ENCODE measurements around the gene PCDHA9. TPM values are rescaled to one million over a fixed set of nuclear protein-coding genes. Genes with fewer than 3 reads are reported as not detected.
"Not testable (repeated sequence)": the region's sequence is repeated elsewhere in the genome, so short reads cannot be mapped to it uniquely, and the experiment has no call there.

The PCDHA9 gene
- total RNA-seq, 2 donors from 2014 or later, result 0.19 TPM; not detected in 1

- Histone ChIP-seq H3K27me3 (no peaks in the 10 kb centered on the region), H3K4me3 (peak within 1 kb of the TSS; percentile 17), H3K9me3 (no peaks in the 10 kb centered on the region), H3K27ac (no peak within 1 kb of the TSS), H3K4me1 (no peaks in the 10 kb centered on the region), H3K9ac (ENCODE audit: low read depth in 2 of 2, low read length in 2 of 2) (no peak within 1 kb of the TSS), H3K36me3 (no peaks in the 10 kb centered on the region)
- peak; percentile 41 for DNase-seq
- intact Hi-C loops (cut with DNase I), result no loop called here
- TF ChIP-seq, protein P1, sequence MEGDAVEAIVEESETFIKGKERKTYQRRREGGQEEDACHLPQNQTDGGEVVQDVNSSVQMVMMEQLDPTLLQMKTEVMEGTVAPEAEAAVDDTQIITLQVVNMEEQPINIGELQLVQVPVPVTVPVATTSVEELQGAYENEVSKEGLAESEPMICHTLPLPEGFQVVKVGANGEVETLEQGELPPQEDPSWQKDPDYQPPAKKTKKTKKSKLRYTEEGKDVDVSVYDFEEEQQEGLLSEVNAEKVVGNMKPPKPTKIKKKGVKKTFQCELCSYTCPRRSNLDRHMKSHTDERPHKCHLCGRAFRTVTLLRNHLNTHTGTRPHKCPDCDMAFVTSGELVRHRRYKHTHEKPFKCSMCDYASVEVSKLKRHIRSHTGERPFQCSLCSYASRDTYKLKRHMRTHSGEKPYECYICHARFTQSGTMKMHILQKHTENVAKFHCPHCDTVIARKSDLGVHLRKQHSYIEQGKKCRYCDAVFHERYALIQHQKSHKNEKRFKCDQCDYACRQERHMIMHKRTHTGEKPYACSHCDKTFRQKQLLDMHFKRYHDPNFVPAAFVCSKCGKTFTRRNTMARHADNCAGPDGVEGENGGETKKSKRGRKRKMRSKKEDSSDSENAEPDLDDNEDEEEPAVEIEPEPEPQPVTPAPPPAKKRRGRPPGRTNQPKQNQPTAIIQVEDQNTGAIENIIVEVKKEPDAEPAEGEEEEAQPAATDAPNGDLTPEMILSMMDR (IDR thresholded peaks at IDR 0.05), result no peak
Measured at GRCh38 chr5:140806834-140807775, 41.1 kb upstream of the PCDHA9 start, which contains the start of gene PCDHA4. TSS of gene PCDHA4 (plus strand) at chr5:140807068.

GRCh38 chr5:140808241-140808888, 39.8 kb upstream of the PCDHA9 start:
- H3K9ac ChIP-seq (ENCODE audit: low read depth in 2 of 2, low read length in 2 of 2); H3K4me3 ChIP-seq; H3K9me3 ChIP-seq; H3K27me3 ChIP-seq; H3K4me1 ChIP-seq; intact Hi-C loops (cut with DNase I); H3K36me3 ChIP-seq; DNase-seq; H3K27ac ChIP-seq: not testable (repeated sequence)

GRCh38 chr5:140808889-140809291, 39.3 kb upstream of the PCDHA9 start:
- Histone ChIP-seq H3K27ac (no peak overlapping the region), H3K4me1 (no peaks in the 10 kb centered on the region), H3K27me3 (no peaks in the 10 kb centered on the region), H3K36me3 (no peaks in the 10 kb centered on the region), H3K9me3 (no peaks in the 10 kb centered on the region), H3K9ac (ENCODE audit: low read depth in 2 of 2, low read length in 2 of 2) (no peak overlapping the region), H3K4me3 (no peak overlapping the region)
- intact Hi-C loops (cut with DNase I), result no loop called here
- DNase-seq, result no peak
- TF ChIP-seq, protein P1 (IDR thresholded peaks at IDR 0.05), result no peak

- DNase-seq, result no peak
- H3K27me3 ChIP-seq, result no peaks in the 10 kb centered on the region
Measured at GRCh38 chr5:140821375-140822280, 26.6 kb upstream of the PCDHA9 start, which contains the start of gene PCDHA5. TSS of gene PCDHA5 (plus strand) at chr5:140821613.

DNA sequence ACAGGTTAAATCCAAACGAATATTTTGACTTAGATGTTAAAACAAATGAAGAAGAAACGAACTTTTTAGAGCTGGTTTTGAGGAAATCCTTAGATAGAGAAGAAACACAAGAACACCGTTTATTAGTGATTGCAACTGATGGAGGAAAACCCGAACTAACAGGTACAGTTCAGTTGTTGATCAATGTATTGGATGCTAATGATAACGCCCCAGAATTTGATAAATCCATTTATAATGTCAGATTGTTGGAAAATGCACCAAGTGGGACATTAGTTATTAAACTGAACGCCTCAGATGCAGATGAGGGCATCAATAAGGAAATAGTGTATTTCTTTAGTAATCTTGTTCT, 25.9 kb upstream of the PCDHA9 start:
- TF ChIP-seq, protein P1 (IDR thresholded peaks at IDR 0.05), result no peak
- DNase-seq, result no peak
- Histone ChIP-seq H3K27ac (no peak overlapping the region), H3K9ac (ENCODE audit: low read depth in 2 of 2, low read length in 2 of 2) (no peak overlapping the region), H3K36me3 (no peaks in the 10 kb centered on the region), H3K9me3 (no peaks in the 10 kb centered on the region), H3K27me3 (no peaks in the 10 kb centered on the region), H3K4me1 (no peaks in the 10 kb centered on the region), H3K4me3 (no peak overlapping the region)
- intact Hi-C loops (cut with DNase I), result no loop called here

More at GRCh38 chr5:140821375-140822280, 26.6 kb upstream of the PCDHA9 start, which contains the start of gene PCDHA5:
- TF ChIP-seq, protein P1 (IDR thresholded peaks at IDR 0.05), result no peak
- Histone ChIP-seq H3K4me1 (no peaks in the 10 kb centered on the region), H3K9ac (ENCODE audit: low read depth in 2 of 2, low read length in 2 of 2) (no peak within 1 kb of the TSS), H3K27ac (no peak within 1 kb of the TSS), H3K36me3 (no peaks in the 10 kb centered on the region), H3K4me3 (no peak within 1 kb of the TSS), H3K9me3 (no peaks in the 10 kb centered on the region)
- intact Hi-C loops (cut with DNase I), result no loop called here

DNA sequence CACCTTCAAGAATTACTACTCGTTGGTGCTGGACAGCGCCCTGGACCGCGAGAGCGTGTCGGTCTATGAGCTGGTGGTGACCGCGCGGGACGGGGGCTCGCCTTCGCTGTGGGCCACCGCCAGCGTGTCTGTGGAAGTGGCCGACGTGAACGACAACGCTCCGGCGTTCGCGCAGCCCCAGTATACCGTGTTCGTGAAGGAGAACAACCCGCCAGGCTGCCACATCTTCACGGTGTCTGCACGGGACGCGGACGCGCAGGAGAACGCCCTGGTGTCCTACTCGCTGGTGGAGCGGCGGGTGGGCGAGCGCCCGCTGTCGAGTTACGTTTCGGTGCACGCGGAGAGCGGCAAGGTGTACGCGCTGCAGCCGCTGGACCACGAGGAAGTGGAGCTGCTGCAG, 25.2 kb upstream of the PCDHA9 start:
- H3K4me3 ChIP-seq; H3K4me1 ChIP-seq; H3K9me3 ChIP-seq; H3K27me3 ChIP-seq; H3K36me3 ChIP-seq; H3K27ac ChIP-seq; DNase-seq; intact Hi-C loops (cut with DNase I); H3K9ac ChIP-seq (ENCODE audit: low read depth in 2 of 2, low read length in 2 of 2): not testable (repeated sequence)

Measured in colonic mucosa (tissue), 4 donors.